ENCODE measurements around the gene EXOC6B.
"Not testable (repeated sequence)": the region's sequence is repeated elsewhere in the genome, so short reads cannot be mapped to it uniquely, and the experiment has no call there.

GRCh38 chr2:72421771-72422379 lies 404.0 kb downstream of the EXOC6B start:
- TF ChIP-seq CTCF, POLR2A (IDR thresholded peaks at IDR 0.05): not testable (repeated sequence)

Data from stomach (tissue), 4 donors.